Keratinocyte (primary cell): Measurements from ENCODE around the gene ODAD3.

ENCODE experiments used
- CTCF ChIP-seq, 3 experiments: IDR thresholded peaks in 1 of 3; conservative IDR thresholded peaks in 1 of 3; optimal IDR thresholded peaks in 1 of 3; 2 replicates in 2 of 3; 3 replicates in 1 of 3; pipeline versions ENCODE3 to v1.5.1; 2011; ENCODE audit warnings: low read length in 3 of 3, mild to moderate bottlenecking in 3 of 3, moderate library complexity in 2 of 3, control low read depth in 1 of 3, inconsistent platforms in 1 of 3; ENCODE audit not compliant: insufficient read depth in 2 of 3; ENCODE audit errors: extremely low read depth in 1 of 3
- EZH2 ChIP-seq: IDR thresholded peaks from one replicate; pipeline ENCODE4 v1.6.1; 2012; ENCODE audit warnings: inconsistent platforms, mild to moderate bottlenecking, low read length, moderate library complexity

DNA sequence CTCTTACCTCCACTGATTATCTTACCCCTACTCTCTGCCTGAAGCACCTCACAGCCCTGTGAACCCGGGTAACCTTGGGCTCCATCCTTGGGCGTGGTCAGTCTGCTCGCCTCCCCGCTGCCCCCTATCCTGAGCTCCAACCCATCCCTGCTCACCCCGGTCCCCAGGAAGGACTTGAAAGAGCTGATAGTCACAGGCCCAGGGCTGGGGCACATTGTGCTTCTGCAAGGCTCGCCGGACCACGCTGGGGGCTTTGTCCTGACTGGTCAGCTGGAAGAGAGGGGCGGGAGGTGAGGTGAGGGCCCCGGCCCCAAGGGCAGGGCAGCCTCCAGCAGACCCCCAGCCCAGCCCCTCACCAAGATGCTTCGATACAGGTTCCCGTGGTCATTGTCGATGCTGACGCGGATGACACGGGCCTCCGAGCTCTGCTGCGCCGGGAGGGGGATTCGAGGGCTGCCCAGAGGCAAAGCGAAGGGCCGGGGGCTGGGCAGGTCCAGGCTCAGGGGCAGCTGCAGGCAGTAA lies 37.8 kb downstream of the ODAD3 start:
- no peak for TF ChIP-seq CTCF (optimal IDR thresholded peaks at IDR 0.05 in 1 of 3, IDR thresholded peaks at IDR 0.05 in 1 of 3, conservative IDR thresholded peaks at IDR 0.05 in 1 of 3; ENCODE audit: extremely low read depth in 1 of 3, insufficient read depth in 2 of 3, low read length in 3 of 3)
- no peak for TF ChIP-seq EZH2
